Body of pancreas (tissue), 4 donors: ENCODE data around the gene GPR35.

Source experiments
- CTCF ChIP-seq, 7 experiments: fragments of 450-650 bp in 4 of 7; fragments of 200-600 bp in 3 of 7; sonication (generic) in 3 of 7; IDR thresholded peaks; one replicate each; pipeline ENCODE4 v1.5.1; 2016 to 2019; ENCODE audit warnings: antibody characterized with exemption in 7 of 7
- POLR2A ChIP-seq, 3 donors: fragments of 450-650 bp; IDR thresholded peaks; one replicate each; pipeline ENCODE4 v1.6.1; 2016; ENCODE audit warnings: antibody characterized with exemption in 3 of 3, mild to moderate bottlenecking in 2 of 3

GRCh38 chr2:240591226-240591625 is 34.1 kb upstream of the GPR35 start:
- TF ChIP-seq CTCF (IDR thresholded peaks at IDR 0.05) (no peak), POLR2A (IDR thresholded peaks at IDR 0.05) (no peak)
